Fibroblast of lung (primary cell): ENCODE data around the gene MAPKAP1. TPM values are rescaled to one million over a fixed set of nuclear protein-coding genes. Genes with fewer than 3 reads are reported as not detected.
A peak's percentile ranks its signal among the peaks of the same experiment; 100 is the strongest.
"Not testable (repeated sequence)": the region's sequence is repeated elsewhere in the genome, so short reads cannot be mapped to it uniquely, and the experiment has no call there.

Source experiments
- DNase-seq, 2 donors: peaks; one replicate each; pipeline versions ENCODE4 v3.0.0 to v3.0.0-alpha.2; 2010; ENCODE audit warnings: low read depth in 2 of 2
- H2AFZ ChIP-seq: 2 replicates; pipeline ENCODE4 v1.5.1; 2012; ENCODE audit warnings: low read length, control low read depth, inconsistent platforms
- H3K27ac ChIP-seq: 2 replicates; pipeline ENCODE4 v1.5.1; 2011; ENCODE audit warnings: low read length, control low read depth; ENCODE audit not compliant: insufficient read depth
- H3K27me3 ChIP-seq: 2 replicates; pipeline ENCODE4 v1.5.1; 2011; ENCODE audit warnings: mild to moderate bottlenecking, low read length; ENCODE audit not compliant: control insufficient read depth, insufficient read depth
- H3K36me3 ChIP-seq: 2 replicates; pipeline ENCODE4 v1.5.1; 2011; ENCODE audit warnings: low read length; ENCODE audit not compliant: control insufficient read depth, insufficient read depth
- H3K4me1 ChIP-seq: 2 replicates; pipeline ENCODE4 v1.5.1; 2011; ENCODE audit warnings: low read length; ENCODE audit not compliant: control insufficient read depth, insufficient read depth; ENCODE audit errors: extremely low read depth
- H3K4me2 ChIP-seq: 2 replicates; pipeline ENCODE4 v1.5.1; 2011; ENCODE audit warnings: low read length, control low read depth; ENCODE audit not compliant: insufficient read depth; ENCODE audit errors: extremely low read depth
- H3K4me3 ChIP-seq, 4 experiments: fragments of 200-600 bp in 1 of 4; sonication (generic) in 1 of 4; replicated peaks in 1 of 4; 2 replicates each; pipeline ENCODE4 v1.5.1; 2011 to 2016; ENCODE audit warnings: low read length in 4 of 4, low read depth in 3 of 4, mild to moderate bottlenecking in 3 of 4, control low read depth in 2 of 4, inconsistent platforms in 1 of 4, mixed read lengths in 1 of 4; ENCODE audit not compliant: insufficient read depth in 1 of 4; ENCODE audit errors: control extremely low read depth in 1 of 4
- H3K79me2 ChIP-seq: 2 replicates; pipeline ENCODE4 v1.5.1; 2012; ENCODE audit warnings: mild to moderate bottlenecking, low read length, inconsistent platforms; ENCODE audit not compliant: control insufficient read depth, insufficient read depth
- H3K9ac ChIP-seq: 2 replicates; pipeline ENCODE4 v1.5.1; 2011; ENCODE audit warnings: mild to moderate bottlenecking, low read length, control low read depth; ENCODE audit not compliant: insufficient read depth
- H3K9me3 ChIP-seq: 2 replicates; pipeline ENCODE4 v1.5.1; 2012; ENCODE audit warnings: low read depth, low read length; ENCODE audit not compliant: control insufficient read depth, insufficient read depth
- H4K20me1 ChIP-seq: 2 replicates; pipeline ENCODE4 v1.5.1; 2011; ENCODE audit warnings: low read length; ENCODE audit not compliant: control insufficient read depth, insufficient read depth; ENCODE audit errors: extremely low read depth
- CTCF ChIP-seq, 2 donors: IDR thresholded peaks in 1 of 2; conservative IDR thresholded peaks in 1 of 2; 1 replicate in 1 of 2; 2 replicates in 1 of 2; pipeline ENCODE4 v1.5.1; 2011 to 2012; ENCODE audit warnings: low read length in 2 of 2, control low read depth in 1 of 2, inconsistent platforms in 1 of 2, low read depth in 1 of 2, mild to moderate bottlenecking in 1 of 2
- EZH2 ChIP-seq: IDR thresholded peaks from 2 replicates; pipeline ENCODE4 v1.5.1; 2012; ENCODE audit warnings: low read length, control low read depth, mild to moderate bottlenecking; ENCODE audit errors: missing control alignments
- polyA plus RNA-seq, 2 donors: library from polyadenylated mRNA; depleted of rRNA in 1 of 2; stranded (reverse) in 1 of 2; unstranded in 1 of 2; fragments of >200 nt; gene quantifications; 2 replicates each; pipeline ENCODE4 v1.2.1, GENCODE V29; 2011 to 2012; ENCODE audit warnings: missing spikeins in 1 of 2
- total RNA-seq: library from RNA; depleted of rRNA; stranded (reverse); fragments of >200 nt; gene quantifications from 2 replicates; pipeline ENCODE4 v1.2.1, GENCODE V29; 2014

Gene MAPKAP1
- total and polyA plus RNA-seq, 2 donors (not counting 1 experiment from before 2014, with no cell fraction given): 63.7 to 127 TPM

GRCh38 chr9:125694478-125694877 is 12.5 kb downstream of the MAPKAP1 start:
- no peaks in the 10 kb centered on the region for H4K20me1 ChIP-seq
- no peaks in the 10 kb centered on the region for H3K36me3 ChIP-seq
- peak in 1 of 2 donors; percentile 68 for DNase-seq
- no peak overlapping the region for H2AFZ ChIP-seq
- no peak overlapping the region for H3K27ac ChIP-seq
- no peak overlapping the region for H3K9ac ChIP-seq
- H3K9me3 ChIP-seq: no peaks in the 10 kb centered on the region
- H3K79me2 ChIP-seq: peaks cover 62% of the 10 kb centered on the region
- H3K4me1 ChIP-seq: no peaks in the 10 kb centered on the region
- H3K4me3 ChIP-seq: no peak overlapping the region
- H3K27me3 ChIP-seq: no peaks in the 10 kb centered on the region
- TF ChIP-seq CTCF (conservative IDR thresholded peaks at IDR 0.05 in 1 of 2, IDR thresholded peaks at IDR 0.05 in 1 of 2; ENCODE audit: low read depth in 1 of 2, low read length in 2 of 2) (no peak), EZH2 (no peak)
- no peak overlapping the region for H3K4me2 ChIP-seq

- not testable (repeated sequence) for H3K4me1 ChIP-seq, H3K9ac ChIP-seq, H3K4me2 ChIP-seq, H3K36me3 ChIP-seq, H3K4me3 ChIP-seq, H3K9me3 ChIP-seq, H3K27ac ChIP-seq, H4K20me1 ChIP-seq, H3K27me3 ChIP-seq, H2AFZ ChIP-seq, DNase-seq
- peaks cover 57% of the 10 kb centered on the region for H3K79me2 ChIP-seq
Measured at GRCh38 chr9:125693492-125693891, 13.5 kb downstream of the MAPKAP1 start.

- Histone ChIP-seq H3K27ac (no peak overlapping the region), H3K4me1 (no peaks in the 10 kb centered on the region), H3K4me2 (no peak overlapping the region), H3K4me3 (no peak overlapping the region), H3K36me3 (no peaks in the 10 kb centered on the region), H3K27me3 (no peaks in the 10 kb centered on the region), H4K20me1 (no peaks in the 10 kb centered on the region), H3K79me2 (peaks cover 58% of the 10 kb centered on the region), H3K9ac (no peak overlapping the region), H2AFZ (no peak overlapping the region), H3K9me3 (no peaks in the 10 kb centered on the region)
- DNase-seq: peak in 1 of 2 donors; percentile 27
- TF ChIP-seq EZH2 (no peak), CTCF (conservative IDR thresholded peaks at IDR 0.05 in 1 of 2, IDR thresholded peaks at IDR 0.05 in 1 of 2; ENCODE audit: low read depth in 1 of 2, low read length in 2 of 2) (no peak)
Measured at GRCh38 chr9:125691869-125692268, 15.1 kb downstream of the MAPKAP1 start.
